HG03457 (cell line): ENCODE data around the gene CHID1.

ENCODE experiments used
- ATAC-seq: cut with Tn5 transposase; IDR thresholded peaks from one replicate; pipeline ENCODE4 v1.9.1; 2021; ENCODE audit warnings: moderate number of reproducible peaks; ENCODE audit not compliant: unreplicated experiment

CHID1 gene

GRCh38 chr11:865462-866430, 44.9 kb downstream of the CHID1 start:
- ATAC-seq: no peak

GRCh38 chr11:864898-865297, 45.7 kb downstream of the CHID1 start:
- ATAC-seq: no peak

DNA sequence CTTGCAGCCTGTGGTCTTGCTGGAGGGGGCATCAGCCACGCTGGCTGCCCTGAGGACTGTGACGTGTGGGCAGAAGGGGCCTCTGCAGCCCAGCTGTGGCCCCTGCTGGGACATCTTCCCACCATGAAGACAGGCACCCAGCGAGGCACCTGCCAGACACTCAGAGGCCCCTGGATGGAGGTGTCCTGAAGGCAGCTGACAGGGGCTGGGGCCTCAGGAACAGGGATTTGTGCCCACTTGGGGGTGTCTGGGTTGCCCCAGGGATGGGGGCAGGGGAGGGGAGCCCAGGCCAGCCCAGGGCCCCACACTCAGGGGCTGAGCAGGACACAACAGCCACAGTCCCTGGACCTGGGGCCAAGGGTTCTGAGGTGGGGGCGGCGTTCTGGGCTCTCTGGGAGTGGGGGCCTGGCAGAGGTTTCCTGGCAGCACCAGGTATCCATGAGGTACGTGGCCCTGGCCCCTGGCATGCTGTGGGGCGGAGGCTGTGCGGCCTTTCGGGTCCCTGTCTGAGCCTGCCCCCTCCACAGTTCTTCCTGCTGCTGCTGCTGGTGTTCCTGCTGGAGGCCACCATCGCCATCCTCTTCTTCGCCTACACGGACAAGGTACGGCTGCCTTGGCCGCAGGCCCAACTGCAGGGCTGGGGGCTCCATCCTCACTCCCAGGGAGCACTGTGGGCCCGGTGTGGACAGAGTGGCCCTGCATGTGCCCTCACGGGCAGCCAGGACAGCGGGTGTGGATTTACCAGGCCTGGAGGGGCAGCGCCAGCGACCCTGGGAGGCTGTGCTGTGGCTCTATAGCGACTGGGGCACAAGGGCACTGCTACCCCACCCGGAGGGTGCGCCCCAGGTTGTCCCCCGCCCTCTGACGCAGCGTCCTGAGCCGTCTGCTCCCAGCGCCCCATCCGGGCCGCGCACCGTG, 46.4 kb downstream of the CHID1 start:
- no peak for ATAC-seq

GRCh38 chr11:863023-863909, 47.3 kb downstream of the CHID1 start:
- ATAC-seq: no peak

DNA sequence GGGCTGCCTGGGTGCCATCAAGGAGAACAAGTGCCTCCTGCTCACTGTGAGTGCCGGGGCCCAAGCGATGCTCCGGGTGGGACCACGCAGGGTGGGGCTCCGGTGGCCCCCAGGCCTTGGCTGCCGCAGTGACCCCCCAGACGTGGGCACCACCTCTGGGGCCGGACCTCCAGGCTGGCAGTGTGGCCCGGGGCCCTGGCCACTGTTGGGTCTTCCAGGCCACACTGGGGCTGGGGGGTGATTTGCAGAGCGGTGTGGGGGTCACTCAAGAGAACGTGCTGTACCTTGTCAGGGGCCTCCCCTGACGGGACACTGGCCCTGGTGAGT, 48.0 kb downstream of the CHID1 start:
- ATAC-seq: no peak

DNA sequence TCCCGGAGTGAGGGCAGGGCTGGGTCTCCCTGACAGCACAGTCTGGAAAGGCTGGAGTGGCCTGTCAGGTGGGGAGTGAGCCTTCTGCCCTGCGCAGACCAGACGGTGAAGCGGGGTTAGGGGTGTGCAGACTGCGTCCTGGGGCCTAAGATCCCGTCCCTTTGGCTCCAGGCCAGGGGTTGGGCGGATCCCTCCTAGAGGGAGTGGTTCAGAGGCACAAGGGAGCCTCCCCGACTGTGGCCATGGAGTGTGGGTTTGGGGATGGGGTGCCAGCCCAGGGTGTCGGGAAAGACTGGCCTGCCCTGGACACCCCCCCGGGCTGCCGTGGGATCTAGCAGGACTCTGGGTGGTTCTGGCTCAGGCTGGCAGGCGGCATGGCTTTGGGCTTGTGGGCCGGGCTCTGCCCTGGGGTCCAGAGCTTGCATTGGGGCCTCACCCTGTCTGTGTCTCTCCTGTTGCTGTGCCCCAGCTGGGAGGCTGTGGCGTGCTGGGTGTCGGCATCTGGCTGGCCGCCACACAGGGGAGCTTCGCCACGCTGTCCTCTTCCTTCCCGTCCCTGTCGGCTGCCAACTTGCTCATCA, 48.4 kb downstream of the CHID1 start:
- no peak for ATAC-seq

- no peak for ATAC-seq
These were observed 49.5 kb downstream of the CHID1 start for GRCh38 chr11:861105-861479.

DNA sequence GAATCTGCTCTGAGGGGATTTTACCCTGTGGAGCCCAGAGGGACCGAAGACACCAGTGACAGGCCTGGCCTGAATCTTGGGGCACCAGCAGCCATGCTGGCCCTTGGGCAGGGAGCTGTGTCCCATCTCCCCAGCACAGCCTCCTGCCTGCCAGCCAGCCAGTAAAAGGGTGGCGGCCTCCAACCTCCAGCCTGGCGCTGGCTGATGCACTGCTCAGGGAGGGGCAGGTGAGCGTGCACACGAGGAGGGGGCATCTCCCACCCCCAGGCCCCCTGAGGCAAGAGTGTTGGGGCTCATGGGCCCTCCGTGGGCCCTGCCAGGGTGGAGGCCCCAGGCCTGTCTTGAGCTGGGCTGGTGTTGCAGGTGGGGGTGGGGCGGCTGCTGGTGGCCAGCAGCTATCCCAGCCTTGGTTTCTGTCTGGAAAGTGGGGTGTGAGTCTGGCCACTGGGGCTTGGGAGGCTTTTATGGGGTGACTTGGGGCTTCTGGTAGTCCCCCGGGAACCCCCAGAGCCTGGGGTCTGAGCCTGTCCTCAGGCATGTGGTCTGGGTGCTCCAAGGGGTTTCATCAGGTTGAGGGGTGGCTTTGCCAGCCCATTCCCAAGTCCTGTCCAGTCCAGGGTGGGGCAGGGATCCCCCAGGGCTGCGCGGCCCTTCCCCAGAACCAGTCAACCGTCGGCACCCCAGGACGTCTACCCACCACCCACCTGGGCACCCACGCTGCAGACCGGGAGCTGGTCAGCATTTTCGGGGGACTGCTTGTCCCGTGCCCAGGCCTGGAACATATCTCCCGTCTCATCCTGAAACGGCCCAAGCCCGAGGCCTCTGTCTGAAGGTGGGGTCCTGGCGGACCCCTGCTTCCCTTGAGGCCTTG, 50.1 kb downstream of the CHID1 start:
- ATAC-seq: no peak

GRCh38 chr11:859394-860131, 51.0 kb downstream of the CHID1 start:
- no peak for ATAC-seq

GRCh38 chr11:858762-859339, 51.8 kb downstream of the CHID1 start:
- no peak for ATAC-seq

- ATAC-seq: no peak
These were observed 52.4 kb downstream of the CHID1 start for GRCh38 chr11:858053-858761.

DNA sequence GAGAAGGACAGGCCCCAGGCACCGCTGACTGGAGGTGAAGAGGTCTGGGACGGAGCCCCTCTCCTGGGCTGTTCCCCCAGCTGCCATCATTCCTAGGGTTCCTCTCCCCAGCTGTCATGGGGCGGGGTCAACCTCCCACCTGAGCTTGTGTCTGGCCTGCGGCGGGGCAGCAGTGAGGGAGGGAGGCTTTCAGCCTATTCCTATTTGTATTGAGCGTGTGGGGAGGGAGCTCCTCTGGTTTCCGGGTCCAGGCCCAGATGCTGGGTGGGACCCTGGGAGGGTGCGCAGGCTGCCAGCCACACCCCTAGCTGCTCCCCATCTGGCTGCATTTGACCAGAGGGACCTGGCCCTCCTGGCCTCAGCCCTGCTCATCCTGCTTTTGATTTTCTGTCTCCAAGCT, 54.2 kb downstream of the CHID1 start:
- ATAC-seq: no peak

DNA sequence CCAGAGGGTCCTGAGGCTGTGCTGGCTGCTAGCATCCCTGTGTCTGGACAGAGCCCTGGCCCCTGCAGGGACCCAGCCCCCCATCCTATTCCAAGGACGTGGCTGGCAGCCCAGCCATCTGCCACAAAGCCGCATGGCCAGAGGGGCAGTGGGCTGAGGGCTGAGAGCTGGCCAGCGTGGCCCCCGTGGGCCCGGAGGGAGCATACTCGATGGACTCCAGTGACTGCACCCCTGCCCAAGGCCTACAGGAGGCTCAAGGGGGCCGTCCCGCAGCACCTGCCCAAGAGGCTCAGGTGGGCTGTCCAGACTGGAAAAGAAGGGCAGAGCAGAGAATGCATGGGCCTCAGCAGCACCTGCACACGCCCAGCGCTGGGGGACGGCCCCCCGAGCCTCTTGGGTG, 54.8 kb downstream of the CHID1 start:
- no peak for ATAC-seq

- no peak for ATAC-seq
These were observed 55.3 kb downstream of the CHID1 start for GRCh38 chr11:855330-855674.

DNA sequence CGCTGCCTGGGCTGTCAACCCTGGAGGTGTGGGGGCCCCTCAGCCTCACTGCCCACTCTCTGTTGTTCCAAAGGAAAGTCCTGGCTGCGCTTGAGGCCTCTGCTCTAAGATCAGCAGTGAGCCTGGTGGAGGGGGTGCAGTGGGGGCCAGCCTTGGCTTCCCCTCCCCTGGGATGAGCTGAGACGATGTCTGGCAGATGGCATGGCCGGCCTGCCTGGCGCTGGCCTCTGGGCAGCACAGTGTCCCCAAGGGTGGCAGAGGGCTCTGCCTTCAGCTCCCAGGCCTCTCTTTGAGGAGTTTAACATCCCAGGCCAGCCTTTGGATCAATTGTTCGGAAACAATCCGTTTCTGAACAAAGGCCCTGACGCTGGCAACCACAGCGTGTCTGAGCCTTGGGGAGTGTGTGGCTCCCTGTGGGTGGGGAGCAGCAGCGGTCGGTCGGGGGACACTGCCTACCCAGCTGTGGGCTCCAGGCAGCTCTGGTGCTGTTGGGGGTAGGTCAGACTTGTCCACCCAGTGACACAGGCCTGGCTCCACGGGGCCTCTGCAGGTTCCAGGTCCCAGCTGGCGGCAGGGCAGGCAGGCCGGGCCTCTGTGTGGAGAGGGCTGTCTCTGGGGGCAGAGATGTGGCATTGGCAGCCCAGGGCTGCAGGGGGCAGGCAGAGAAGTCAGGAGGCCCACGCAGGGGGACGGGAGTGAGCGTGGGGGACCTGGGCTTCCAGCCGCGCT, 55.8 kb downstream of the CHID1 start:
- no peak for ATAC-seq

DNA sequence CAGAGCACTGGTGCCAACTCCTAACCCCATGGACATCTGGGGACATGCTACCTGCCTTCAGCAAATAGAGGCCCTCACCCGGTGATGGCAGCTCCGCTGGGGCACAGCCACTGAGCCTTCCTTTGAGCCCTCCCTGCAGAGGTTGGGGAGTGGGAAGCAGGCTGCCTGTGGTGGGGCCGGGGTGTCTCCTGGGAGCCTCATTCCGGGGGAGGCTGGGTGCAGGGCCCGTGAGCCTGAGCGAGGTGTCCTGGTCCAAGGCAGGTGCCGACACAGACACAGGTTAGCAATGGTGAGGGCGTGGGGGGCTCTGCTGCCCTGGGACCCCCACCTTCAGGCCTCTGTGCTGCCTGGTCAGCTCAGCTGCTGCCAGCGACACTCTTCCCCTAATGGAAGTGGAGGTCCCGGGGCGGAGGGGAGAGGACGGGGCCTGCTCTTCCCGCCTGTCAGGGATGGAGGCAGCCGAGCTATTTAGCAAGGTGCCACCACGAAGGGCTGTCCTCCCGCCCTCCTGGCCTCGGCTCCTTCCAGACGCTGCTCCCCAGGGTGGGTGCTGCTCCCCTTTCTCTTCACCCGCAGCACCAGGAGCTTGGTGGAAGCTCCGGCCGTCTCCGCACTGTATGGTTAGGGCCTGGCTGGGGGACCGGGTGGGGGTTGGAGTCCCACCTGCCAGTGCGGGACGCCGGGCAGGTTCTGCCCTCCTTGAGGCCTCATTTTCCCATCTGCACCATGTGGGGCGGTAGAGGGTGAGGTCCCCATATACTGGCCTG, 56.7 kb downstream of the CHID1 start:
- ATAC-seq: no peak

DNA sequence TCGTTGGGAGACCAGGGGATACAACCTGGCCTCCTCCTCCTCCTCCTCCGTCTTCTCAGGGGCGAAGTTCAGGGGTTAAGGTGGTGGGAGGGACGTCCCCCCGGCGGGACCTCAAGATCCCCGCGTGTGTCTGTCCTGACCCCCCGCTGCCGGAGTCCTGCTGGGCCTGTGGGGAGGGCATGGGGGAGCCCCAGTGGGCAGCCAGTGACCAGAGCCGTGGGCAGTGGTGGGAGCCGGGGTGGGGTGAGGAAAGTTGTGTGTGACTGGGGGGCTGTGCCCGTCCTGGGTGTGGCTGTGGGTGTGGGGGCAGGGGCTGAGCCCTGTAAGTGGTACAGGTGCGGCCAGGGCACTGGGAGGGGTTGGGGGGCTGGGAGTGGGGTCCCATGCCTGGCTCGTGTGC, 57.8 kb downstream of the CHID1 start:
- no peak for ATAC-seq
